Colonic mucosa (tissue), 4 donors: ENCODE measurements around the gene PDE4D. TPM values are rescaled to one million over a fixed set of nuclear protein-coding genes. Genes with fewer than 3 reads are reported as not detected.
A peak's percentile ranks its signal among the peaks of the same experiment; 100 is the strongest.

ENCODE experiments used
- DNase-seq: peaks from one replicate; pipeline ENCODE4 v3.0.0-alpha.2; 2020
- H3K27ac ChIP-seq: fragments of 200-600 bp; one replicate; pipeline ENCODE4 v1.8.0; 2021
- H3K27me3 ChIP-seq: fragments of 200-600 bp; one replicate; pipeline ENCODE4 v1.8.0; 2021
- H3K36me3 ChIP-seq: fragments of 200-600 bp; one replicate; pipeline ENCODE4 v1.8.0; 2021
- H3K4me1 ChIP-seq: fragments of 200-600 bp; one replicate; pipeline ENCODE4 v1.8.0; 2021; ENCODE audit warnings: mild to moderate bottlenecking
- H3K4me3 ChIP-seq: fragments of 200-600 bp; one replicate; pipeline ENCODE4 v1.8.0; 2021
- H3K9ac ChIP-seq, 2 donors: one replicate each; pipeline ENCODE4 v1.7.0; 2013; ENCODE audit warnings: control low read depth in 2 of 2, low read depth in 2 of 2, low read length in 2 of 2
- H3K9me3 ChIP-seq: fragments of 200-600 bp; one replicate; pipeline ENCODE4 v1.8.0; 2021
- CTCF ChIP-seq: fragments of 200-600 bp; IDR thresholded peaks from one replicate; pipeline ENCODE4 v1.8.0; 2022; ENCODE audit warnings: antibody characterized with exemption, mild to moderate bottlenecking
- intact Hi-C: fragments of 100-400 bp; cut with DNase I; formaldehyde crosslinking; loops from one replicate; pipeline ENCODE4 v1.14.1; 2022
- total RNA-seq, 2 donors: library from RNA; stranded (reverse); fragmentation: NEBNext Ultra II Directional in 1 of 2; extraction: Animal tissue kit (Norgen Biotek cat#: 25700) in 1 of 2; gene quantifications; one replicate each; pipeline ENCODE4 v1.2.1, GENCODE V29; 2021
- donor health status: healthy.
- donor health status: DM: no; HTN: no; CAD: no.
- donor health status: DM: no; HTN: no; CAD: no.

Gene PDE4D
- total RNA-seq, 2 donors from 2014 or later: 23.1 to 53.7 TPM

DNA sequence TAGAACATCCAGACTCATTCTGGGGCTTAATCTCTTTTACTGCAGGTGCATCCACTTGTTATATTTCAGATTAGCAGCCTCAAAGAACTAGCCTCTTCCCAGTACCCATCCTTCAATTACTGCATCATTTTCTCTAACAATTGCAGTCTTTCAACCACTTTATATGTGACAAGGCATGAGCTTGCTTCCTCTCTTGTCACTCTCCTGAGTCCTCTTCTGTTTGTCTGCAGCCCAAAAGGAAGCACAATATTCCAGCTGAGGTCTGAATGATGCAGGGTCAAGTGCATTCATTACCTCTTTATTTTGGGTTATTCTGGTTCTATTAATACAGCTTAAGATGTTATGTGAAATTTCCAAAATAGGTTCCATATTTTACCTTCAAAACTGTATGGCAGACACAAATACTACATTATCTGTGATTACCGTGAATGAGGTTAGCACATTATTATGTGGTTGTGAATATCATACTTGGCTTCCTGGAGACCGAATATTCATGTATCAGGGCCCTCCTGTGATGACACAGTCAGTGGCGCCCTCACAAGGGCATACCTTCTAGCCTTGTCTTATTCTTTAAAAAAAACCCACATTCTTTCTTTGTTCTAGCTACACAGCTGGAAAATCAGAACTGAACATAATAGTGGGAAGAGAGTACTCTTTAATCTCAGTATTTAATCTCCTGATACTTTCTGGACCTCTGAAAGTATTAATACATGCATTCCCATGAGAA is 323.8 kb downstream of the PDE4D start:
- H3K9ac ChIP-seq: no peak overlapping the region
- no peaks in the 10 kb centered on the region for H3K36me3 ChIP-seq
- H3K27me3 ChIP-seq: no peaks in the 10 kb centered on the region
- no peak for DNase-seq
- no peaks in the 10 kb centered on the region for H3K9me3 ChIP-seq
- no peaks in the 10 kb centered on the region for H3K4me1 ChIP-seq
- no peak overlapping the region for H3K27ac ChIP-seq
- H3K4me3 ChIP-seq: no peak overlapping the region
- TF ChIP-seq CTCF: no peak
- intact Hi-C loops: no loop called here

DNA sequence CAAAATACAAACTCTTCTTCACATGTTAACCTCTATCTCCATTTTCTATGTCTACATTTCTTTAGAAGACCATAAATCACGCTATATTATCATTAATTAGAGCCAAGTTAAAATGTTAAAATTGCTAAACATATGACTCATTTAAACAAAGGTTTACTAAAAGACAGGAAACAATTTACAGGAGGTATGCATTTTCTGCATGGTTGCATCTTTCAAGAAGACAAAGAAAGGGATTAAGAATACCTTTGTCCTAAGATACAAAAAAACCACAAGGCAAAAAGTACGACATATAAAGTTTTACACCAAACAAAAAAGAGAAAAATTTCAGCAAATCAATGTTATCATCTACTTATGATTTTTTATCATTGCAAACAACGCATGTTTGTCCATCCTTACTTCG is 324.4 kb downstream of the PDE4D start:
- no peak for TF ChIP-seq CTCF
- no peaks in the 10 kb centered on the region for H3K36me3 ChIP-seq
- no peak overlapping the region for H3K27ac ChIP-seq
- H3K4me1 ChIP-seq: no peaks in the 10 kb centered on the region
- H3K9ac ChIP-seq: no peak overlapping the region
- no peak for DNase-seq
- H3K4me3 ChIP-seq: no peak overlapping the region
- no peaks in the 10 kb centered on the region for H3K9me3 ChIP-seq
- intact Hi-C loops: no loop called here
- H3K27me3 ChIP-seq: no peaks in the 10 kb centered on the region

DNA sequence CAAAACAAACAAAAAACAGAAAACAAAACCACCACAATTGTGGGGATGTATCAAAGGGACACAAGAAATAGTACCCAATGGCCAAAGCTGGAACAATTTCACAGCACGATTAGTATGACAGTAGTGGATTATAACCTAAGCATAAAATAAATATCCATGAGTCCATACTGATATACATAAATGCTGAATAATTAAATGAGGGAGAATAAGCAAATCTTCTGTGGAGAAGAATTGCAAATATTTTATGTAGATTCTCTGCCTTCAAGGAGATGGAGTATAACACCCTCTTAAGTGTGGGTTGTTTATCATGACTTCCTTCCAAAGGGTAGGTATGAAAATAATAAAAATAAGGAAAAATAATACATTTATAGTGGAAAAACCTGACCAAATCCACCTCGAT is 325.4 kb downstream of the PDE4D start:
- H3K27me3 ChIP-seq: no peaks in the 10 kb centered on the region
- intact Hi-C loops: no loop called here
- H3K4me1 ChIP-seq: no peaks in the 10 kb centered on the region
- no peak for TF ChIP-seq CTCF
- H3K9ac ChIP-seq: no peak overlapping the region
- H3K4me3 ChIP-seq: no peak overlapping the region
- H3K36me3 ChIP-seq: no peaks in the 10 kb centered on the region
- DNase-seq: no peak
- no peaks in the 10 kb centered on the region for H3K9me3 ChIP-seq
- H3K27ac ChIP-seq: no peak overlapping the region

DNA sequence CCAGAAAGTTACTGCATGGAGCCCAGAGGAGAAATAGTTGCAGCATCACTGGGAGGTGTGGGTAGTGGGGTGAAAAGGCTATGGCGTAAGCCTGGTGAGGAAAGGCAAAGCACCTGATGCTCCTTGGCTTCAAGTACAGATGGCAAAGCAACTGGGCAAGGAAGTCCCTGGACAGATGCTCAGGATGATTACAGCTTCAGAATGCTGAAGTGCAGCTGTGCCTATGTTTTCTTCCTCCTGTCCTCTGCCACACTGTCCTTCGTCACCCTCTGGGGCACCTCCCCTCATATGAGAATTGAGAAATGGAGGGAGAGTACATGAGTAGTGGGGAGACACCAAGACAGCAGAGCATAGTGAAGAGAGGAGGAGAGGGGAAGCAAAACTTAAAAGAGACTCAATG is 328.0 kb downstream of the PDE4D start:
- Histone ChIP-seq H3K4me3 (no peak overlapping the region), H3K36me3 (no peaks in the 10 kb centered on the region), H3K4me1 (peaks cover 5% of the 10 kb centered on the region), H3K27me3 (no peaks in the 10 kb centered on the region), H3K27ac (no peak overlapping the region), H3K9me3 (no peaks in the 10 kb centered on the region), H3K9ac (no peak overlapping the region)
- intact Hi-C loops: no loop called here
- DNase-seq: no peak
- TF ChIP-seq CTCF: no peak

GRCh38 chr5:59564895-59565294 is 328.6 kb downstream of the PDE4D start:
- H3K4me1 ChIP-seq: peaks cover 5% of the 10 kb centered on the region
- TF ChIP-seq CTCF: no peak
- H3K27me3 ChIP-seq: no peaks in the 10 kb centered on the region
- intact Hi-C loops: no loop called here
- no peak overlapping the region for H3K27ac ChIP-seq
- no peak overlapping the region for H3K4me3 ChIP-seq
- no peaks in the 10 kb centered on the region for H3K36me3 ChIP-seq
- H3K9me3 ChIP-seq: no peaks in the 10 kb centered on the region
- H3K9ac ChIP-seq: no peak overlapping the region
- peak; percentile 31 for DNase-seq
